NOMO-1 treated with DMSO at 0.1 percent for 48 hours (cell line): Measurements from ENCODE around the gene ADCY7.
"Not testable (repeated sequence)": the region's sequence is repeated elsewhere in the genome, so short reads cannot be mapped to it uniquely, and the experiment has no call there.

Experiments used
- DNase-seq: peaks from one replicate; lab custom pipeline; 2025; ENCODE audit not compliant: unreplicated experiment; lab: John Stamatoyannopoulos, UW

The ADCY7 gene

DNA sequence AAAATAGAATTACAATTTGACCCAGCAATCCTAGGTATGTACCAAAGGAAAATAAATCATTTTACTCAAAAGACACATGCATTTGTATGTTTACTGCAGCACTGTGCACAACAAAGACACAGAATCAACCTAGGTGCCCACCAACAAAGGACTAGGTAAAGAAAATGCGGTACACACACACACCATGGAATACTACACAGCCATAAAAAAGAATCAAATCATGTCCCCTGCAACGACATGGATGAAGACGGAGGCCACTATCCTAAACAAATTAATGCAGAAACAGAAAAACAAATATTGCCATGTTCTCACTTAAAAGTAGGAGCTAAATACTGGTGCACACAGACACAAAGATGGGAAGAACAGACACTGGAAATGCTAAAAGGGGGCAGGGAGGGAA, 66.2 kb downstream of the ADCY7 start:
- no peak for DNase-seq

- DNase-seq, result no peak
These were observed 68.0 kb downstream of the ADCY7 start for GRCh38 chr16:50334106-50334975.

DNA sequence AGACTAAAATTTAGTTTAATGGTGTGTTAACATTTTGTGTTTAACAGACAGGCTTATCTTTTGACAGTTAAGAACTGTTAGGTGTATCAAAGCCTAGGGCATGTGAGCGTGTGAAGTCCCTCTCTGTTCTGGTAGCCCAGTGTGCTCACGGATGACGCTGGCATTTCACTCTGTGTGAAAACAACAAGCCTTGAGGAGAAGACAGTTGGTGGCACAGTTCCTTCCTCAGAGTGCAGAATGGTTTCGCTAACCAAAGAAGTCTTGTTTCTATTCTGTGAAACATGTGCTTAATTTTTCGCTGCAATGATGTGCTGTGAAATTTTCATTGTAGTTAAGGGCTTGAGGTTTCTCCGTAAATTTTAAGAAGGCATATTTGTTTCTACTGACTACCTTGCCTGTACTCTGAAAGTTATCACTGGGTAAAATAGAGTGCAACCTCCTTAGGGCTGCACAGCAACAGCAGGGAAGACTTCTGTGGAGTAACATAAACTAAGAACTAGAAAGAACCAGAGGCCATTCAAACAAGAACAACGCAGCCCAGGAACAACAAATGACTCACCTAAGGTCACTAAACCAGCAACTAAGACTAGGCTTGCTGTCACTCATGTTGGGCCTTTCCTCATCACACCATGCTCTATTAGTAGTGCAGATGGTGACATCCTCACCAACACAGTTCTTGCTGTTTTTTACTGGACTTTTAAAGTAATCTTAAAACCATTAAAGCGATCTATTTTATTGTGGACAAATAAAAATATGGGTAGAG, 69.0 kb downstream of the ADCY7 start:
- DNase-seq, result no peak

- no peak for DNase-seq
These were observed 70.5 kb downstream of the ADCY7 start for GRCh38 chr16:50336884-50337283.

- DNase-seq, result no peak
These were observed 72.2 kb downstream of the ADCY7 start for GRCh38 chr16:50338371-50339231.

- DNase-seq, result no peak
These were observed 74.2 kb downstream of the ADCY7 start for GRCh38 chr16:50340578-50340977.

DNA sequence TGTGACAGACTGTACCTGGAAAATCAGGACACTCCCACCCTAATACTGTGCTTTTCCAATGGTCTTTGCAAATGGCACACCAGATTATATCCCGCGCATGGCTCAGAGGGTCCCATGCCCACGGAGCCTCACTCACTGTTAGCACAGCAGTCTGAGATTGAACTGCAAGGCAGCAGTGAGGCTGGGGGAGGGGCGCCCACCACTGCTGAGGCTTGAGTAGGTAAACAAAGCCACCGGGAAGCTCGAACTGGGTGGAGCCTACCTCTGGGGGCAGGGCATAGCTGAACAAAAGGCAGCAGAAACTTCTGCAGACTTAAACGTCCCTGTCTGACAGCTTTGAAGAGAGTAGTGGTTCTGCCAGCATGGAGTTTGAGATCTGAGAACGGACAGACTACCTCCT, 77.2 kb downstream of the ADCY7 start:
- not testable (repeated sequence) for DNase-seq

- DNase-seq, result not testable (repeated sequence)
These were observed 78.9 kb downstream of the ADCY7 start for GRCh38 chr16:50345210-50345609.

GRCh38 chr16:50351116-50351515, 84.8 kb downstream of the ADCY7 start:
- DNase-seq, result no peak

GRCh38 chr16:50351952-50352351, 85.6 kb downstream of the ADCY7 start:
- no peak for DNase-seq

DNA sequence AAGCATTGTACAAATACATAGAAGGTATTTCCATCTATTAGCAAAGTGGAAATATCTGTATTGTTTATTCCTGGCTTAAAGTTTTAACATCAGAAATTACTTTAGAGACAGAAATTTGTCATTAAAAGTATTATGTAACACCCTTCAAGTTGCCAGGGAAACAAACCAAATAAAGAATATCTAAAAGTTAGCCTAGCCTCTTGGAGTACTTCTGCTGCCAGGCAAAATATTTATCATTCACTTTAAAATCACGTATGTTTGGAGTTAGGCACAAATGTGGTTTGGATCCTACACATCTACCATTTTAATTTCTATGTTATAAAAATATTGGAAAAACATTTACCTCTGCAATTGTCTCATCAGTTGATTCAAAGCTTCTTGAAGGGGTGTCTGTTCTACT, 87.7 kb downstream of the ADCY7 start:
- DNase-seq, result no peak

GRCh38 chr16:50354629-50355456, 88.5 kb downstream of the ADCY7 start:
- peak; percentile 41 for DNase-seq

- DNase-seq, result no peak
These were observed 93.3 kb downstream of the ADCY7 start for GRCh38 chr16:50359626-50360025.

DNA sequence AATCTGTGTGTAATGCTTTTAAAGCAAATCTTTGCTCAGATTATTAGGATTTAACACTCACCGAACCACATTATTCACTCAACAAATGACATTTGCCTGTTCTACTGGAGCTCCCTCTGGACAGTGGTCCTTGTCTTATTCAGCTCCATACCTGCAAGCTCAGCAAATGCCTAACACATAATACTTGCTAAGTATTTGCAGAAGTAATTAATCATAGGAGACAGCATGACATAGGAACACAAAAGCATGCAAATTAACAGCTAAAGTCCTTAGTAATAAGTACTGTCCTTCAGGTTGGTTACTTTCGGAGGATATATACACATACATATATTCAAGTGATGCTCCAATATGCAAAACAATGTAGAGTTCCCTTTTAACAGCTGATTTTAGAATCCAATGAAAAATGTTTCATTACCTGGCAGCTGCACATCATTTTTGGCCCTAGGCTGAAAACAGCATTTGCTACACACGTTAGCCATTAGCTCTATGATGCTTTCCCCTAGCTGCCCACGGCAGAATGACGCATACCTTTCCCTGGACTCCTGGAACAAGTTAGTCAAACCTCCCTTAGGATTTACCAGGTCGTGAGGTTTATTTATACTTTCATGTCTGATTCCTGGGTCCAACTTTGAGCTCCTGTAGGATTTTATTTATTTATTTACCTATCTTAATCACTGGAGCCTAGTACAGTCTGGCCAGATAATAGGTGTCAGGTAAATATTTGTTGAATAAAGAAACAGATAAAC, 93.9 kb downstream of the ADCY7 start:
- no peak for DNase-seq

DNA sequence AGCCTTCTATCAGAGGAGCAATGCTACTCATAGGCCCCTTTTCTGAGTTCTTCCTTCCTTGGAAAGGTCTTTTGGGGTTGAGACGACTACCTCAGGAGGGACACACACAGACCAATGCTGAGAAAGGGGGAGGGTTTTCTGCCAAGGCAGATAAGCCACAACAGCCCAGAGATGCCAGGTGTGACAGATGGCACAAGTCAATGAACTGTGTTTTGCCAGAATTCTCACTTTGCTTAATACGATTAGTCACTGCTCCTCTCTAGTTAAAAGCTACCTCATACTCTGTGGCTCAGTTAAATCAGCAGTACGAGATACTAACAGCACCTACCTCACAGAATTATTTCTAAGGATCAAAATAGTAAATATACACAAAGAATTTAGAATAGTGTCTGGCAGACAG, 94.4 kb downstream of the ADCY7 start:
- no peak for DNase-seq

DNA sequence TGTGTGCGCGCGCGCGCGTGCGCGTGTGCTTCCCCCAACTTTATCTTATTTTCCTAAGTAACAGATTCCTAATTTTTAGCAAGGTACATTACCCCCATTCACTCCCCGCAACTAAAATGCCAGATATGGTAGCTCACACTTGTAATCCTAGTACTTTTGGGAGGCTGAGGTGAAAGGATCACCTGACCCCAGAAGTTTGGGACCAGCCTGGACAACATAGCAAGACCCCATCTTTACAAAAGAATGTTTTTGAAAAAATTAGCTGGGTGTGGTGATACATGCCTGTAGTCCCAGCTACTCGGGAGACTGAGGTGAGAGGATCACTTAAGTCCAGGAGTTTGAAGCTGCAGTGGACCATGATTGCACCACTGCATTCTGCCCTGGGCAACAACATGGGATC, 97.3 kb downstream of the ADCY7 start:
- no peak for DNase-seq

- DNase-seq, result peak; percentile 68
These were observed 99.6 kb downstream of the ADCY7 start for GRCh38 chr16:50365791-50366575.
